GM18858 (cell line): ENCODE results near the gene SURF4.

ENCODE experiments used
- ATAC-seq: cut with Tn5 transposase; IDR thresholded peaks from one replicate; pipeline ENCODE4 v1.9.1; 2021; ENCODE audit not compliant: unreplicated experiment

The SURF4 gene

GRCh38 chr9:133375116-133375723 is 640 bp downstream of the SURF4 start:
- ATAC-seq: peak; percentile 9

GRCh38 chr9:133374612-133375115 is 1.2 kb downstream of the SURF4 start:
- no peak for ATAC-seq

GRCh38 chr9:133372144-133372543 is 3.7 kb downstream of the SURF4 start:
- no peak for ATAC-seq

- ATAC-seq: no peak
Measured at GRCh38 chr9:133371261-133371711, 4.6 kb downstream of the SURF4 start.

- no peak for ATAC-seq
Measured at GRCh38 chr9:133370685-133371084, 5.2 kb downstream of the SURF4 start.

GRCh38 chr9:133369933-133370332 is 5.9 kb downstream of the SURF4 start:
- ATAC-seq: no peak

GRCh38 chr9:133369422-133369821 is 6.4 kb downstream of the SURF4 start:
- no peak for ATAC-seq

GRCh38 chr9:133368249-133368881 is 7.5 kb downstream of the SURF4 start:
- ATAC-seq: no peak

GRCh38 chr9:133367778-133368177 is 8.1 kb downstream of the SURF4 start:
- no peak for ATAC-seq

- ATAC-seq: no peak
Measured at GRCh38 chr9:133367221-133367620, 8.6 kb downstream of the SURF4 start.

GRCh38 chr9:133366435-133366834 is 9.4 kb downstream of the SURF4 start:
- no peak for ATAC-seq

GRCh38 chr9:133362359-133363044 is 13.4 kb downstream of the SURF4 start:
- ATAC-seq: no peak

- ATAC-seq: no peak
Measured at GRCh38 chr9:133361507-133362092, 14.3 kb downstream of the SURF4 start.

GRCh38 chr9:133360400-133361393 is 15.2 kb downstream of the SURF4 start:
- ATAC-seq: no peak

- no peak for ATAC-seq
Measured at GRCh38 chr9:133359399-133360175, 16.3 kb downstream of the SURF4 start.

GRCh38 chr9:133357656-133358055 is 18.2 kb downstream of the SURF4 start:
- no peak for ATAC-seq

GRCh38 chr9:133356391-133357091 is 19.3 kb downstream of the SURF4 start, which contains the start of the genes SURF1 and SURF2:
Gene SURF1, minus strand, starts transcription at chr9:133356487. Its CDS starts 34 bp downstream, at chr9:133356453.
Gene SURF2, plus strand, starts transcription at chr9:133356550. Its CDS starts 43 bp downstream, at chr9:133356593.
- ATAC-seq: peak; percentile 47

GRCh38 chr9:133355881-133356357 is 19.9 kb downstream of the SURF4 start:
- no peak for ATAC-seq

- ATAC-seq: no peak
Measured at GRCh38 chr9:133354766-133355165, 21.1 kb downstream of the SURF4 start.
